HG03571 (cell line): ENCODE data around the gene PKNOX2.

ENCODE experiments used
- ATAC-seq: cut with Tn5 transposase; IDR thresholded peaks from one replicate; pipeline ENCODE4 v1.9.1; 2021; ENCODE audit not compliant: unreplicated experiment

Gene PKNOX2

DNA sequence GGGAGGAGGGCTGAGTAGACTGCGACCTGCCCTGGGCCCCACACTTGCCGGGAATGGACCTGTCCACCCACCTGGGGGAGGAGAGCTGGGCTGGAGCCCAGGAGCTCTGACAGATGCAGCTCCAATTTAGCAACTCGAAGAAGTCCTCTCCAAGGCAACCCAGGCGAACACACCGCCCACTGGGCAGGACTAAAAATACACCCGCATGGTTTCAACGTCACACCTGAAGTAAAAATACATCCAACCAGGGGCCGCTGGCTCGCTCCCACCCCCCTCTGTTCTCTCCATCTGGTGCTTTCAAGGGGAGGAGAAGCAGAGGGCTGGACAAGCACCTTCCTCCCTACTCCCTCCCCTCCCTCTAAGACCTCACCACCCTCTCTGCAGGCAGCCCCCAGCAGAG is 211.6 kb downstream of the PKNOX2 start:
- no peak for ATAC-seq

GRCh38 chr11:125376856-125377255 is 212.3 kb downstream of the PKNOX2 start:
- no peak for ATAC-seq

DNA sequence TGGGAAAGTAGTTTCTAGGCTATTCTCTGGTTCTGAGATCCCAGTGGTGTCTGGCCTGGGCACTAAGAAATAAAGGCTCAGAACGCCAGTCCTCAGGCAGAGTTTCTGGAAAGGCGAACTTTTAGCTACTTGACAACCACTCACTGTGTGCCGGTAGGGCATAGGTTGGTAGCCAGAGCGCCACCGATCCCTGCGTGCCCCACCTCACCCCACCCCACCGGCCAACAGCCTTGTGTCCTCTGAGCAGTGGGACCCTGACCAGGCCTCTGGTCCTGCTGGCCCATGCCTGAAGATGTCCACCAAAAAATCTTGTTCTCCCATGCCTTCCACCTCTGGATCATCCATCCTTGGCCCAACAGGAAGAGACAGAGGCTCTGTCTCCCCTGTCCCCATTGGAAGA is 213.5 kb downstream of the PKNOX2 start:
- no peak for ATAC-seq

DNA sequence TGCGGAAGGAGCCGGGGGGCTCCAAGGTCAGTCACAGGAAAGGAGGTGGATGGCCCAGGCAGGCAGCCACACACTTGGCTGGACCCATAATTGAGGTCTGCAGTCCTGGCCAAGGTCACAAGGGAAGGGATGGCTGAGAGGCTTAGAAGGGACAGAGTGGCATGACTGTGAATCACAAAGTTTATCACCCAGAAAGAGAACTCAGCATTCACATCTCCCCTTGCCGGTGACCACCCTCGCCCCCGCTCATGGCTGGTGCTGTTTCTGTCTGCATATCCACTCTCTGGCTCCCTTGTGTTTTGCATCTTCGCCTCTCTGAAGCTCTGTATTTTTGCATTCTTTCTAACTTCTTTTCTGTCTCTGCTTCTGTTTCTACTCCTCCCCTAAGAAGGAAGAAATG is 214.0 kb downstream of the PKNOX2 start:
- no peak for ATAC-seq

- ATAC-seq: no peak
Observed at GRCh38 chr11:125379565-125379964, 215.0 kb downstream of the PKNOX2 start.

- no peak for ATAC-seq
Observed at GRCh38 chr11:125379981-125380380, 215.4 kb downstream of the PKNOX2 start.

DNA sequence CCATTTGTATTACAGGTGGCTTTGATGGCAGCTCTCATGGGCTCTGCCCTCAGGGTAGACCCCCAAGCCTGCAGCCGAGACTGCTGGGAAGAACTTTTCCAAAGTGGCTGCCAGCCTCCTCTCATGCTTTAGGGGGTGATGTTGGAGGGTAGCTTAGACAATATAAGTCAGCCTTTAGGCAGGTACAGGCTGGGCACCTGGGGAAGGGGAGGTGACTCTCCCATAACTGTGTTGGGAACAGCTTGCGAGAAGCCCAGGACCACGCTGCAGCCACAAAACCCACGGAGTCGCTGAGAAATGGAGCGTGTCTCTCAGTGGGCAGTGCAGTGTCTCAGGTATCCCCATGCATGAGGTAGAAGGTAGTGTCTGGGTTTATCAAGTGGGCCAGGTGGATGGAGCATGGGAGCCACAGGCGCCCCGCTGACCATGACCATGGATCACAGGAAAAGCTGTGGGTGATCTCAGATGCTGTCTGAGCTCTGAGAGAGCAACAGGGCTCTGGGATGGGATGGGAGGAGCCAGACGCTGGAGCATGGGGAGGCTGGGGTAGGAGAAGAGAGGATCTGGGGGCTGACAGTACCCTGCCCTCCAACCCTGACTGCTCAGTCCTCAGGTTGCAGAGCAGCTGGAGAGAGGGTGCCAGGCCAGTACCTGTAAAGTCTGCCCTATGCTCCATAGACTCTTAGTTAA is 216.3 kb downstream of the PKNOX2 start:
- ATAC-seq: no peak

GRCh38 chr11:125381499-125382044 is 217.0 kb downstream of the PKNOX2 start:
- no peak for ATAC-seq

DNA sequence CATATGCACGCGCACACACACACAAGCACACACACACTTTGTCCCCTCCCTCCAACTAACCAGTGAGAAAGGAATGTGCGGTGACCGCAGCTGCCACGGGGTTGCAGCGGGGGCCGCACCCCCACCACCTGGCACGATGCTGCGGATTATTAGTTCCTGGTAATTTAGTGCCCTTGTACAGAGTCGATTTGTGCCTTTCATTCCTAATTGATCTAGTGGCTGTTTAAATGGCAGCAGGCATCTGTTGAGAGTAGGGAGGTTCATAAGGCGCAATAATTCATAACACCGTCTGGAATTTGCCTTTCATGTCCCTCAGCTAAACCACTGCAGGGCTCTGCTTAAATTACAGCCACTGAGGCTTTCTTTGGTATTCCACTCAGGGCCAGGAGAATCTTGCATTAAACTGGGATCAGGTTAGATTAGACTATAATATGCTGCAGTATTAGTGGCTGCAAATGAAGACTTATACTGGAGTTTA is 217.8 kb downstream of the PKNOX2 start:
- ATAC-seq: no peak

DNA sequence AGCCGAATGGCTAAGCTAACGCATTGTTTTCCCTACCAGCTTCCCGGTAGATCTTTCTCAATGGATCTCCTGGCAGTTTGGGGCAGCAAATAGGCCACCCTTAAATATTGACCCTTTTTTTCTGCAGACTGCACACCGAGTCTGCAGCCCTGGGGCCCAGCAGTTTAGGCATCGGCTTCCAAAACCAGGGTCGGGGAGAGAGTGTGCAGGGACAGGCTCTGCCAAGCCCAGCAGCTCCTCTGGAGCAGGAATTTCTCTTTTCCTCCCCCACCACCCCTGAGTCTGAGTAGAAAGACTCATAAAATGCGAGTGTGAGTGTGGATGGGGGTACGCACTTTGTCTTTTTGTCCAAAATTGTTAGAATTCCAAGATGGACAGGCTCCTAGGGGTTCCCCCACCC is 218.3 kb downstream of the PKNOX2 start:
- no peak for ATAC-seq

DNA sequence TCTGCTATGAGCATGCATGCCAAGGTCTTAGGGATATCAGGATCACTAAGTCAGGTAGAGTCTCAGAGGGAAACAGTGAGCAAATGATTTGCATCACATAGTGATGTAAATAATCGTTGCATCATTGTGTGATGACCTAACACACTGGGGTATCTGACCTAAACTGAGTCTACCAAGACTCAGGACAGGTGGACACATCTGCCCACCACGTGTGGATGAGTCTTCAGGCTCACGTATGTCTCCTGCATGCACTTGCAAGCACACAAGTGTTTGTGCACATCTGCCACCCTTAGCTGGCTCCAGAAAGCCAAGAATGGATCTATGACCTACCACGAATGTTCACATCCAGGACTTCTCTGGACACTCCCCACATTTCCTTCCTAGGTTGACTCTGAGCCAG is 220.3 kb downstream of the PKNOX2 start:
- ATAC-seq: no peak

DNA sequence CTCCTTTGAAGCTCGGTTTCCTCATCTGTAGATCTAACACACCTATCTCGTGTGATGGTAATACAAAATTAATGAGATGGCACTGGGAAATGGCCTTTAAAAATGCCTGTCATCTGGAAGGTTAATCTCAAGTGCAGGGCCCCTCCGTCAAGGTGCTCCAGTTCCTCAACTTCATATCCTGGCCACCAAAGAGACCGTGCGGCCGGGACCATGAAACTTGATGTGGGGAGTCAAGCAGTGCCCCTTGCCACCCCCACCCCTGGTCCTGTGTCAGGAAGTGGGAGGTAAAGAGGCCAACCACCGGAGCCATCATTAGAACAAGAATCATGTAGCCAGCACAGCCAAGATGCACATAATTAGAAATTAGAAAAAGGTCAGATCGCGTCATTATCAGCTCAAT is 223.3 kb downstream of the PKNOX2 start:
- no peak for ATAC-seq

DNA sequence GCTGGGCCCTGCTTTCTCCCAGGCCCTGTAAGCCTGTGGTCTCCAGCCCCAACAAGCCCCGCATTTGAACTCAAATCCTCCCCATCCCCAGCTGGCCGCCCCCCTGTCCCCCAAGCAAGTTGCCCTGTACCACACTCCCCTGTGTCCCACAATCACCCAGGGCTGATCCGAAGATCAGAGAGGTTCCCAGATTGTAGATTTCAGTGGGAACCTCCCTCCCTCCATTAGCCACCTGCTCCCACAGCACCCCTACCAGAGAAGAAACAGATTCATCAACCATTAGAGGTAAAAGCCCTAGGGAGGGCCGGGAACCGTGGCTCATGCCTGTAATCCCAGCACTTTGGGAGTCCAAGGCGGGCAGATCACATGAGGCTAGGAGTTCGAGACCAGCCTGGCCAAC is 224.1 kb downstream of the PKNOX2 start:
- no peak for ATAC-seq

- no peak for ATAC-seq
Observed at GRCh38 chr11:125389339-125390166, 225.0 kb downstream of the PKNOX2 start.

- no peak for ATAC-seq
Observed at GRCh38 chr11:125390946-125391345, 226.4 kb downstream of the PKNOX2 start.

DNA sequence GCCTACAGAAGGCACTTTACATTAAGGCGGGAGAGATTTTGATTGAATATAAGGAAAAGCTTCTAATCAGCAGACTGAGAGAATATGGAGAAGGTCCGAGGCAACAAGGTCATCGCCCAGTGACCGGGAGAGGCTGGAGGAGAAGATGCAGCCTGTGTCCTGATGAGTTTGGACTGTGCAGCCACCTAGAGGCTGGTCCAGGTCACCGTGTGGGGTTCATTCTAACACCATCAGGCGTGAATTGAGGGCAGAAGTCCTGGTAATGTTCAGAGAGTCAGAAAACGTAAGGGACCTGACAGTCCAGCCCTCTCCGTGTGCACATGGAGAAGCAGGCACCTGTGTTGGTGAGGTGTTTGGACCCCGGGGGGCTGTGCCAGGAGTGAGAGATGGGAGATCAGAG is 228.8 kb downstream of the PKNOX2 start:
- no peak for ATAC-seq

- ATAC-seq: no peak
Observed at GRCh38 chr11:125394296-125394695, 229.7 kb downstream of the PKNOX2 start.

GRCh38 chr11:125397421-125397820 is 232.9 kb downstream of the PKNOX2 start:
- ATAC-seq: no peak

DNA sequence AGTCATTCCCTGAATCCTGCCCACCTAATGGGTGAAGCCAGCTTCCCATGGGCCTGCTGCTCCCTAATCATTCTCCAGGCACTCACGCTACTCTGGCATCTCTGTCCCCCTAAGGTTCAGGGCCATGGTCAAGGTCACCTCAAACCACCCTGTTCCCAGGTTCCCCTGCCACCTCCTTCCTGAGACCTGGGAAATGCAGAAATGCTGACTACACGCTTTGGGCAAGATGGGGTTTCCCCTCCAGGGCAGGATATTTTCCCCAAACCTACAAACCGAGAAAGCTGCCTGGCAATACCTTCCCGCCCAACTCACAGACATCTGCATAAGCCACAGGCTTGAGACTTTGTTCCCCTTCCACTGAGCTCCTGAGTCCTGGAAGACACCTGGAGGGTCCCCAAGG is 233.9 kb downstream of the PKNOX2 start:
- no peak for ATAC-seq

GRCh38 chr11:125398994-125399640 is 234.6 kb downstream of the PKNOX2 start:
- no peak for ATAC-seq

DNA sequence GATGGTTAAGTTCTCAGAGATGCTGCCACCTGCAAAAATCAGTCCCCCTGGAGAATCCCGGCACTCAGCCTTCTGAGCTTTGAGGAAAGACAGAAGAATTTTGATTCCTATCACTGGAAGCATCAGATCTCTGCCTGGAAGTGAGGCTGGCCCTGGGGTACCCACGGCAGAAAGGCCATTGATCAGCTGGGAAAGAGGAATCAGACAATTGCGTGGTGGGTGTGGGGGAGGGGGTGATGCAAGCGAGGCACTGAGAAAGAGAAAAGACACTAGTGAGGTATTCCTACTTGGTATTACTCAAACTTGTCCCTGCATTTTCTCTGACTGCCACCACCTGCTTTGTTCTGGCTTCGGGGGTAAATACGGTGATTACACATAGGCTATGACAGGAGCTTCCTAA is 235.4 kb downstream of the PKNOX2 start:
- ATAC-seq: no peak

GRCh38 chr11:125401235-125401634 is 236.7 kb downstream of the PKNOX2 start:
- no peak for ATAC-seq
